ENCODE data around the gene SLC6A18.

The SLC6A18 gene

GRCh38 chr5:1270426-1270825 lies 45.2 kb downstream of the SLC6A18 start:
- no peaks in the 10 kb centered on the region for H3K9me3 ChIP-seq (ENCODE audit: control insufficient read depth, low read length)
- no peak overlapping the region for H3K27ac ChIP-seq
- no peaks in the 10 kb centered on the region for H3K27me3 ChIP-seq (ENCODE audit: control insufficient read depth, insufficient read depth, low read length)
- no peak for TF ChIP-seq CTCF (IDR thresholded peaks at IDR 0.05)
- no peak overlapping the region for H3K9ac ChIP-seq
- no peak overlapping the region for H3K4me2 ChIP-seq (ENCODE audit: low read length)
- no peaks in the 10 kb centered on the region for H3K36me3 ChIP-seq (ENCODE audit: control insufficient read depth, insufficient read depth, low read length)
- no peaks in the 10 kb centered on the region for H3K4me1 ChIP-seq
- no peaks in the 10 kb centered on the region for H3K79me2 ChIP-seq
- no peak overlapping the region for H2AFZ ChIP-seq
- no peak overlapping the region for H3K4me3 ChIP-seq (ENCODE audit: low read depth, low read length)

GRCh38 chr5:1270933-1271914 lies 46.0 kb downstream of the SLC6A18 start:
- Histone ChIP-seq H3K79me2 (no peaks in the 10 kb centered on the region), H3K4me3 (ENCODE audit: low read depth, low read length) (no peak overlapping the region), H2AFZ (no peak overlapping the region), H3K27ac (no peak overlapping the region), H3K4me2 (ENCODE audit: low read length) (no peak overlapping the region), H3K4me1 (no peaks in the 10 kb centered on the region), H3K9ac (no peak overlapping the region), H3K27me3 (ENCODE audit: control insufficient read depth, insufficient read depth, low read length) (no peaks in the 10 kb centered on the region), H3K36me3 (ENCODE audit: control insufficient read depth, insufficient read depth, low read length) (no peaks in the 10 kb centered on the region), H3K9me3 (ENCODE audit: control insufficient read depth, low read length) (no peaks in the 10 kb centered on the region)
- no peak for TF ChIP-seq CTCF (IDR thresholded peaks at IDR 0.05)

GRCh38 chr5:1272201-1272600 lies 47.0 kb downstream of the SLC6A18 start:
- no peak for TF ChIP-seq CTCF (IDR thresholded peaks at IDR 0.05)
- H3K36me3 ChIP-seq (ENCODE audit: control insufficient read depth, insufficient read depth, low read length): no peaks in the 10 kb centered on the region

GRCh38 chr5:1273745-1274144 lies 48.6 kb downstream of the SLC6A18 start:
- no peak overlapping the region for H2AFZ ChIP-seq
- H3K4me3 ChIP-seq (ENCODE audit: low read depth, low read length): no peak overlapping the region
- no peak for TF ChIP-seq CTCF (IDR thresholded peaks at IDR 0.05)
- no peaks in the 10 kb centered on the region for H3K9me3 ChIP-seq (ENCODE audit: control insufficient read depth, low read length)
- no peaks in the 10 kb centered on the region for H3K79me2 ChIP-seq
- no peak overlapping the region for H3K4me2 ChIP-seq (ENCODE audit: low read length)
- H3K9ac ChIP-seq: no peak overlapping the region
- no peaks in the 10 kb centered on the region for H3K27me3 ChIP-seq (ENCODE audit: control insufficient read depth, insufficient read depth, low read length)
- H3K27ac ChIP-seq: no peak overlapping the region
- no peaks in the 10 kb centered on the region for H3K36me3 ChIP-seq (ENCODE audit: control insufficient read depth, insufficient read depth, low read length)
- no peaks in the 10 kb centered on the region for H3K4me1 ChIP-seq

More at GRCh38 chr5:1272201-1272600, 47.0 kb downstream of the SLC6A18 start:
- Histone ChIP-seq H3K79me2 (no peaks in the 10 kb centered on the region), H3K4me2 (ENCODE audit: low read length) (no peak overlapping the region), H3K4me3 (ENCODE audit: low read depth, low read length) (no peak overlapping the region), H3K4me1 (no peaks in the 10 kb centered on the region), H2AFZ (no peak overlapping the region), H3K9me3 (ENCODE audit: control insufficient read depth, low read length) (no peaks in the 10 kb centered on the region), H3K27me3 (ENCODE audit: control insufficient read depth, insufficient read depth, low read length) (no peaks in the 10 kb centered on the region), H3K27ac (no peak overlapping the region), H3K9ac (no peak overlapping the region)
